IgD-negative memory B cell (primary cell): Measurements from ENCODE around the gene KCNJ18. TPM values are rescaled to one million over a fixed set of nuclear protein-coding genes. Genes with fewer than 3 reads are reported as not detected.
"Not testable (repeated sequence)": the region's sequence is repeated elsewhere in the genome, so short reads cannot be mapped to it uniquely, and the experiment has no call there.

Source experiments
- H3K27ac Mint-ChIP-seq, 3 donors: one replicate each; pipeline ENCODE4 v1.8.0; 2020 to 2022; ENCODE audit warnings: mild to moderate bottlenecking in 3 of 3, mixed read lengths in 3 of 3, moderate library complexity in 1 of 3
- H3K27me3 Mint-ChIP-seq: one replicate; pipeline ENCODE4 v1.8.0; 2021; ENCODE audit warnings: mixed read lengths
- H3K36me3 Mint-ChIP-seq: one replicate; pipeline ENCODE4 v1.8.0; 2020; ENCODE audit warnings: mild to moderate bottlenecking, mixed read lengths
- H3K4me1 Mint-ChIP-seq, 3 donors: one replicate each; pipeline ENCODE4 v1.8.0; 2020 to 2022; ENCODE audit warnings: mixed read lengths in 3 of 3, mild to moderate bottlenecking in 1 of 3
- H3K4me3 Mint-ChIP-seq, 4 donors: one replicate each; pipeline ENCODE4 v1.8.0; 2020 to 2022; ENCODE audit warnings: mild to moderate bottlenecking in 4 of 4, mixed read lengths in 4 of 4, moderate library complexity in 3 of 4
- H3K9me3 Mint-ChIP-seq, 3 donors: one replicate each; pipeline ENCODE4 v1.8.0; 2020 to 2021; ENCODE audit warnings: mixed read lengths in 3 of 3, mild to moderate bottlenecking in 1 of 3
- polyA plus RNA-seq: library from polyadenylated mRNA; unstranded; fragments of 300-500 nt; fragmentation: Illumina TruSeq; gene quantifications from one replicate; pipeline ENCODE4 v1.2.3, GENCODE V29; 2021

KCNJ18 gene
- polyA plus RNA-seq, 1 donor from 2014 or later, result not detected

- not testable (repeated sequence) for H3K9me3 Mint-ChIP-seq, H3K27me3 Mint-ChIP-seq, H3K36me3 Mint-ChIP-seq, H3K4me1 Mint-ChIP-seq, H3K27ac Mint-ChIP-seq, H3K4me3 Mint-ChIP-seq
These were observed 24.2 kb upstream of the KCNJ18 start for GRCh38 chr17:21668118-21668488.

- not testable (repeated sequence) for H3K4me1 Mint-ChIP-seq, H3K9me3 Mint-ChIP-seq, H3K27me3 Mint-ChIP-seq, H3K36me3 Mint-ChIP-seq, H3K27ac Mint-ChIP-seq, H3K4me3 Mint-ChIP-seq
These were observed 23.4 kb upstream of the KCNJ18 start for GRCh38 chr17:21668746-21669508.

- H3K27me3 Mint-ChIP-seq, H3K4me1 Mint-ChIP-seq, H3K4me3 Mint-ChIP-seq, H3K36me3 Mint-ChIP-seq, H3K27ac Mint-ChIP-seq, H3K9me3 Mint-ChIP-seq: not testable (repeated sequence)
These were observed 22.5 kb upstream of the KCNJ18 start for GRCh38 chr17:21669616-21670360.

DNA sequence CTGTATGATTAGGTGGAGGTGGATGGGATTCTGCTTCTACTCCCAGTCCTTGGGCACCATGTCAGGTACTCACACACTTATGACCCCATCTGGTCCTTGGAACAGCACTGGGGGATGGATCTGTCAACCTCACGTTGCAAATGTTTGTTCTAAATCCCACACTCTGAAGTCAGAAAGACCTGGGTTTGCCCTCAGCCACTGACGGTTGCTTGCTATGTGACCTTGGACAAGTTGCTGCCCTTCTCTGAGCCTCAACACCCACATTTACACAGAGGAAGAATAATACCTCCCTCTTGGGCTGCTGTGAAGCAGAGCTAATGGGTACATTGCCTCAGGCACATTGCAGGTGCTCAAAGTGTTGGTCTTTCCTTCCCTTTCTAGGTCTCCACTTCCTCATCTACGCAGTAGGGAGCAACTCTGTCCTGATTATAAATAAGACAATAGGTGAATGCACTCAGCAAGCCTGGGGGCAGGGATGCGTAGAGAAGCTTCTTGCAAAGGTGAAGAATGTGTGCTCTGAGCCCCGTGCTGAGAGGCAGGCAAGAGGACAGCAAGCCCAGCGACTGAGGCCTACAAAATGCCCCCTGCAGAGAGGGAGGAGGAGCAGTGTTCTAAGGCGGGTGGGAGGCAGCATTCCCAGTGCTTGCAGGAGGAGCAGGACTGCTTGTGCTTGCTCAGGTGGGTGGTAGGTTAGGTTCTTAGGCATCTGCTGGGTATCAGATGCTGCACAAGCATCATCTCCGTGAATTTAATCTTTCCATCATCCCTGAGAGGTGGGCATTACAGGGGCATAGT, 21.8 kb upstream of the KCNJ18 start:
- not testable (repeated sequence) for H3K27ac Mint-ChIP-seq, H3K4me3 Mint-ChIP-seq, H3K4me1 Mint-ChIP-seq, H3K27me3 Mint-ChIP-seq, H3K9me3 Mint-ChIP-seq, H3K36me3 Mint-ChIP-seq

DNA sequence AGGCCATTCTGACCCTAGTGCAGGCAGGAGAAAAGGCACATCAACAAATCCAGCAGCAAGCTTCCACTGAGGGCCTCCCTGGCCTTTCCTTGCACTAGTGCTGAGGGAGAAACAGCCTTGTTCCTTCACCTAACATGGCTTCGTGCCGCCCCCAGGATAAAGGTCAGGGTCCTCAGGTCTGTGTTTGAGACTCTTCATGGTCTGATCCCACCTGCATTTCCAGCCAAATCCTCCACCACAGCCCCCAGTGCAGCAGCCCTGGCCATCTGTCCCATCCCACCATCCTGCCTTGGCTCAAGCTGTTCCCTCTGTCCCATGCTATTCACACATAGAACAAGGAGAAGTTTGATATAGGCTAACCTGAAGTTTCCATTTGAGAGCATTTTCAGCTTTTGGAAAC, 20.9 kb upstream of the KCNJ18 start:
- H3K4me1 Mint-ChIP-seq, H3K27me3 Mint-ChIP-seq, H3K27ac Mint-ChIP-seq, H3K36me3 Mint-ChIP-seq, H3K4me3 Mint-ChIP-seq, H3K9me3 Mint-ChIP-seq: not testable (repeated sequence)

DNA sequence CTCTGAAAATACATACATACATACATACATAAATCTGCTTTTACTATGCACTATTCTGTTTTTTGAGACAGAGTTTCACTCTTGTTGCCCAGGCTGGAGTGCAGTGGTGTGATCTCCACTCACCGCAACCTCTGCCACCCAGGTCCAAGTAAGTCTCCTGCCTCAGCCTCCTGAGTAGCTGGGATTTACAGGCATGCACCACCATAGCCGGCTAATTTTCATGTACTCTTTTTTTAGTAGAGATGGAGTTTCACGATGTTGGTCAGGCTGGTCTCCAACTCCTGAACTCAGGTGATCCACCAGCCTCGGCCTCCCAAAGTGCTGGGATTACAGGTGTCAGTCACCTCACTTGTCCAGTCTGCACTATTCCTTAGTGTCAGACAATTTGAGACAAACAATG, 20.5 kb upstream of the KCNJ18 start:
- not testable (repeated sequence) for H3K27me3 Mint-ChIP-seq, H3K36me3 Mint-ChIP-seq, H3K27ac Mint-ChIP-seq, H3K9me3 Mint-ChIP-seq, H3K4me3 Mint-ChIP-seq, H3K4me1 Mint-ChIP-seq

DNA sequence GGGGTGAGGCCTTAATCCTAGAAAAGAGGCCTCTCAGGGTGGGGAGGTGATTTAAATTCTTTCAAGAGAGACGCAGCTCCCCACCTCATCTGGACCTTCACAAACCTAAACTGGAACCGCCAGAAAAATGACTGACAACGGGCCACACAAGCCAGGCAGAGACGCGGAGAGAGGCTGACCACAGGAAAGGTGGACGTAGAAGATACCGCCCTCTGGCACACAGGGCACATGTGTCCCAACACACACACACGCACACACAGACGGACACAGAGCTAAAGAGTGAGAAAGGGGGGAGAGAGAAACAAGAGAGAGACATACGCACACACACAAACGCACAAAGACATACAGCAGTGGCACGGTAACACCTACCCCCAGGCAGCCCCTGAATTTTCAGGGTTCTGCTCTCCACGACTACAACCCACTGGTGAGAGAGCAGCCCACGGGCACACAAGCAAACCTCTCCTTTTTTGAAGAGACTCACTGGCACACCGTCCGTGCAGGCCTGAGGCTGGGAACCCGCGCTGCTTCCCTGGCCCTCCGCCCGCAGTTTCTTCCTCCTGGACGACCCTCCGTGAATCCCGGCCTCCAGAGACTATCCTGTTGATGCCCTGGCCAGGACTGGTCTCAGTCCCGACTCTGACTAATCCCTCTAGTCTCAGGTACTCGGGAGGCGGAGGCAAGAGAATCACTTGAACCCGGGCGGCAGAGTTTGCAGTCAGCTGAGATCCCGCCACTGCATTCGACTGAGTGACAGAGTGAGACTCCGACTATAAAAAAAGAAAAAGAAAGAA, 18.7 kb upstream of the KCNJ18 start:
- not testable (repeated sequence) for H3K4me3 Mint-ChIP-seq, H3K4me1 Mint-ChIP-seq, H3K9me3 Mint-ChIP-seq, H3K27ac Mint-ChIP-seq, H3K27me3 Mint-ChIP-seq, H3K36me3 Mint-ChIP-seq

GRCh38 chr17:21674242-21674731, 18.0 kb upstream of the KCNJ18 start:
- Mint-ChIP-seq H3K27ac (no peak overlapping the region), H3K4me3 (no peak overlapping the region), H3K36me3 (no peaks in the 10 kb centered on the region), H3K27me3 (no peaks in the 10 kb centered on the region), H3K9me3 (peaks cover 0 to 5% (median 4%) of the 10 kb centered on the region in 3 donors), H3K4me1 (no peaks in the 10 kb centered on the region)

- H3K9me3 Mint-ChIP-seq, H3K36me3 Mint-ChIP-seq, H3K4me1 Mint-ChIP-seq, H3K27ac Mint-ChIP-seq, H3K27me3 Mint-ChIP-seq, H3K4me3 Mint-ChIP-seq: not testable (repeated sequence)
These were observed 17.2 kb upstream of the KCNJ18 start for GRCh38 chr17:21674891-21675738.

- not testable (repeated sequence) for H3K4me1 Mint-ChIP-seq, H3K9me3 Mint-ChIP-seq, H3K27ac Mint-ChIP-seq, H3K36me3 Mint-ChIP-seq, H3K27me3 Mint-ChIP-seq, H3K4me3 Mint-ChIP-seq
These were observed 16.6 kb upstream of the KCNJ18 start for GRCh38 chr17:21675739-21676130.

- Mint-ChIP-seq H3K27ac (no peak overlapping the region), H3K27me3 (no peaks in the 10 kb centered on the region), H3K36me3 (no peaks in the 10 kb centered on the region), H3K4me1 (no peaks in the 10 kb centered on the region), H3K4me3 (no peak overlapping the region), H3K9me3 (peaks cover 0 to 5% (median 4%) of the 10 kb centered on the region in 3 donors)
These were observed 15.8 kb upstream of the KCNJ18 start for GRCh38 chr17:21676281-21677111.

GRCh38 chr17:21677126-21677910, 15.0 kb upstream of the KCNJ18 start:
- no peaks in the 10 kb centered on the region for H3K27me3 Mint-ChIP-seq
- H3K36me3 Mint-ChIP-seq, result no peaks in the 10 kb centered on the region
- H3K4me3 Mint-ChIP-seq, result no peak overlapping the region
- peaks cover 0 to 5% (median 4%) of the 10 kb centered on the region in 3 donors for H3K9me3 Mint-ChIP-seq
- no peak overlapping the region for H3K27ac Mint-ChIP-seq
- H3K4me1 Mint-ChIP-seq, result no peaks in the 10 kb centered on the region

DNA sequence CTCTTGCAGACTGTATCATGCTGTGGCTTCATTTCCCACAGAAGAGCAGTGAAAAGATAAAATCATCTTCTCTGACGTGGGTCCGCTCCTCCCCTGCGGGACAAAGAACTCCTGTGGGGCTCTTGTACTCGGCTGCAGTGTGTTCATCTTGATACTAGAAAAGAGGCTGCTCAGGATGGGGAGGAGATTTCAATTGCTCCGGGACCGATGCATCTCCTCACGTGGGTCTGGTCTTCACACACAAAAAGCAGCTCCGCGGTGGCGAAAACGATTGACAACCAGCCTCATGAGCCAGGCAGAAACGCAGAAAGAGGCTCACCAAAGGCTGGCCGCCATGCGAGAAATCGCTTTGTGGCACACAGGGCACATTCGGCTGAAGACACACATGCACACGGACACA, 14.4 kb upstream of the KCNJ18 start:
- H3K36me3 Mint-ChIP-seq, result no peaks in the 10 kb centered on the region
- H3K4me3 Mint-ChIP-seq, result no peak overlapping the region
- peaks cover 0 to 5% (median 4%) of the 10 kb centered on the region in 3 donors for H3K9me3 Mint-ChIP-seq
- H3K4me1 Mint-ChIP-seq, result no peaks in the 10 kb centered on the region
- H3K27me3 Mint-ChIP-seq, result no peaks in the 10 kb centered on the region
- H3K27ac Mint-ChIP-seq, result no peak overlapping the region
